Measurements from ENCODE around the gene RITA1. TPM values are rescaled to one million over a fixed set of nuclear protein-coding genes. Genes with fewer than 3 reads are reported as not detected.
"Not testable (repeated sequence)": the region's sequence is repeated elsewhere in the genome, so short reads cannot be mapped to it uniquely, and the experiment has no call there.

RITA1 gene, protein sequence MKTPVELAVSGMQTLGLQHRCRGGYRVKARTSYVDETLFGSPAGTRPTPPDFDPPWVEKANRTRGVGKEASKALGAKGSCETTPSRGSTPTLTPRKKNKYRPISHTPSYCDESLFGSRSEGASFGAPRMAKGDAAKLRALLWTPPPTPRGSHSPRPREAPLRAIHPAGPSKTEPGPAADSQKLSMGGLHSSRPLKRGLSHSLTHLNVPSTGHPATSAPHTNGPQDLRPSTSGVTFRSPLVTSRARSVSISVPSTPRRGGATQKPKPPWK
- 10 to 100 TPM; 14.0 to 16.1 TPM for total RNA-seq

DNA sequence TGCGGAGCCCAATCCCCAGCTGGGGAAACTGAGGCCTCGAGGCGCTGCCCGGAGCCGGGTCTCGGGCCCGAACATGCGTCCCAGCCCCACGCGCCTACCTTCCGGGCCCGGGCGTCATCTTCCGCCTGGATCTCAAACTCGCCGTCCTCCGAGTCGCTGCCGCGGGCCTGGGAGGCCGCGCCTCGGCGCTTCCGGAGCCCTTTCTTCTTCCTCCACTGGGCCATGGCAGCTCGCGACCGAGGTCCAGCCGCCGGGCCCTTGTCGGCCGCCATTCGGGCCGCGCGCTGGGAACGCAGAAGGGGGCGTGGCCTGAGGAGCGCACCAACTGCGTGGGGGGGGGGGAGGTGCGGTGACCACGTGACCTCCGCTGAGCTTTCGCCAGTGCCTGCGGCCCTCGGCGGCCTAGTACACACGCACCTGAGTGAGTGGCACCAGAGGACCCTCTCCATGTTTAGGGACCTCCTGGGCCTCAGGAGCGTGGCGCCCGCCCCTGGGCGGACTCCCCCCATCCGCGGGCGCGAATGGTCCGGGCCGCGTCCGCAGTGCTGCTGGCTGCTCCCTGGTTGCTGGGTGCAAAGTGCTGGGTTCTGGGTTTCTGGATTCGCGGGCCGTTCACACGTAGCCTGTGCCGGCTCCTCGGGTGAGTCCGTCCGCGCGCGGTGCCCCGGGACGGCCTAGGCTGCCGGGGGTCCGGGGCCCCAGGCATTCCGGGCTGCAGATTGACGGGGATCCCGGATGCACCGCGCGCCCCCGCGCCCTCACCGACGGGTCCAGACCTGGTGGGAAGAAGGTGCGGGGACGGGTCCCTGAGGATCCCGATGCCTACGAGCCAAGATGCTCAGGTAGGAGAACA, at the start of gene RITA1, which contains the start of gene DDX54:
RITA1 (plus strand) TSS at position 542 of the 853 bp plus-strand sequence. CDS start 1,026 bp downstream, outside the sequence.
DDX54 (minus strand) TSS at position 299 of the 853 bp plus-strand sequence; CDS start at position 272, 27 bp downstream.
- H3K27ac Mint-ChIP-seq = peak within 1 kb of the TSS; percentile 92
- DNase-seq = peak; percentile 81
- intact Hi-C loops (cut with micrococcal nuclease) = loop anchor here (1.0 kb wide), 4 partner anchors 36 to 173 kb away; partner anchors contain the start of genes PLBD2, SLC8B1 and TPCN1
- CTCF ChIA-PET = interaction anchor here (0.7 to 2.4 kb wide), 8 partner anchors 11 to 47 kb away, joined by 3 to 14 read pairs (median 4); no protein-coding TSS in a partner anchor
- H3K4me1 Mint-ChIP-seq (ENCODE audit: low read depth) = peaks cover 46% of the 10 kb centered on the region
- H3K9me3 Mint-ChIP-seq = no peaks in the 10 kb centered on the region
- peak within 1 kb of the TSS; percentile 97 for H3K4me3 Mint-ChIP-seq
- H3K27me3 Mint-ChIP-seq (ENCODE audit: low read depth) = no peaks in the 10 kb centered on the region
- peaks cover 30% of the 10 kb centered on the region for H3K36me3 Mint-ChIP-seq (ENCODE audit: low read depth)

DNA sequence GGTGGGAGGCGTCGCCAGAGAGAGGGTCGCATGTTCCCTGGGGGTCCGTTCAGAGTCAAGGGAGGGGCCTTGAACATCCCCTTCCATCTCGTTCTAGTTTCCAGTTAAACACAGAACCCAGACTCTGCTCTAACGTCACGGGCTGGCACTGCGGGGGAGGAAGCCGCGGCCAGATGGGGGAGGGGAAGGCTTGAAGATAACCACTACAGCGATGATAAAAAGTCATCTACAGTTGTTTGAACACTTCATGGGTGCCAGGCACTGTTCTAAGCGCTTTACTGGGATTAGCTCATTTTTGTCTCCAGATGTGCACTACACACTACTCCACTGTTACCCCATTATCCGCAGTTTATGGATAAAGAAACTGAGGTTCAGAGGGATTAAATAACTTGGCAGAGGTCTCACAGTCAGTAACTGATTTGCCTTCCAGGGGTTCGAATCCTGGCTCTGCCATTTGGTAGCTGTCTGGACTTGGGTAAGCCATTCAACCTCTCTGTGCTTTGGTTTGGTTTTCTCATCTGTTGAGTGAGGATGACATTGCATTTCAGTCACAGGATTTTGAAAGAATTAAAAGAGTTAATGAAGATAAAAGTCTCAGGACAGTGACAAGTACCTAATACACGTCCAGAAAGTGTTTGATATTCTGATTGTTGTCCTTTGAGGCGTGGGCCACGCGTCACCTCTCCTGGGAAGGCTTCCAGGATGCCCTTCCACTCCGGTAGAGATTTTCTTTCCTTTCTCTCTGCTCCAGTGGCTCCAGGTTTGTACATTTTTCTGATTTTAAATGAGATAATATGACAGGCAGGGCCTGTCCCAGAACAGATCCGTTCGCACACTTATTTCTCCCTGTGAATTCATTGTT, 49.2 kb upstream of the RITA1 start:
- Mint-ChIP-seq H3K9me3 (no peaks in the 10 kb centered on the region), H3K27ac (peak overlapping the region; percentile 73), H3K4me1 (ENCODE audit: low read depth) (peaks cover 18% of the 10 kb centered on the region), H3K27me3 (ENCODE audit: low read depth) (no peaks in the 10 kb centered on the region), H3K4me3 (peak overlapping the region; percentile 70), H3K36me3 (ENCODE audit: low read depth) (no peaks in the 10 kb centered on the region)
- DNase-seq = peak; percentile 90
- CTCF ChIA-PET = interaction anchor here (0.6 to 4.1 kb wide), 4 partner anchors 9 to 29 kb away, joined by 3 to 21 read pairs (median 4); no protein-coding TSS in a partner anchor
- intact Hi-C loops (cut with micrococcal nuclease) = loop anchor here (1.0 kb wide), 1 partner anchor 49 kb away; the partner anchor contains the start of genes DDX54 and RITA1

DNA sequence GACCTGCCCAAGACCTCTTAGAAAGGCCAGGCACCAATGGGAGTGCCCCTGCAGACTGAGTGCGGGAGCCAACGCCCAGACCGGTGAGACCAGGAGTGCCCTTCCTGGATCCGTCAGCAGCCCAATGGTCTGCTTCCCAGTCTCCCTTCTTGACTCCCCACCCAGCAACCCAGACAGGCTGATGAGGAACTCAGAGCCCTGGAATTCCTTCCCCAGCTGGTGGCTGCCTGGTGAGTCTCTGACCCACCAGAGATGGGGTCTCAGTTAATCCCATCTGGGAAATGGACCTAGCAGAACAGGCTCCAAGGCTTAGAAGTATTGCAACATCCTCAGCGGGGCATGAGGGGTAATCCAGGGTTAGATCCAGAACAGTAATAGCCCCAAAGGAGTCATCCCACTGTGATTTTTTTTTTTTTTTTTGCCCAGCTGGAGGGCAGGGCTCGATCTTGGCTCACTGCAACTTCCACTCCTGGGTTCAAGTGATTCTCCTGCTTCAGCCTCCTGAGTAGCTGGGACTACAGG, 48.5 kb upstream of the RITA1 start:
- Mint-ChIP-seq H3K9me3 (no peaks in the 10 kb centered on the region), H3K4me3 (no peak overlapping the region), H3K27ac (no peak overlapping the region), H3K36me3 (ENCODE audit: low read depth) (no peaks in the 10 kb centered on the region), H3K4me1 (ENCODE audit: low read depth) (peaks cover 19% of the 10 kb centered on the region), H3K27me3 (ENCODE audit: low read depth) (no peaks in the 10 kb centered on the region)
- intact Hi-C loops (cut with micrococcal nuclease) = loop anchor here (1.0 kb wide), 1 partner anchor 48 kb away; the partner anchor contains the start of genes DDX54 and RITA1
- CTCF ChIA-PET = interaction anchor here (1.7 kb wide), 1 partner anchor 88 kb away, joined by 7 read pairs; no protein-coding TSS in a partner anchor
- DNase-seq = no peak

DNA sequence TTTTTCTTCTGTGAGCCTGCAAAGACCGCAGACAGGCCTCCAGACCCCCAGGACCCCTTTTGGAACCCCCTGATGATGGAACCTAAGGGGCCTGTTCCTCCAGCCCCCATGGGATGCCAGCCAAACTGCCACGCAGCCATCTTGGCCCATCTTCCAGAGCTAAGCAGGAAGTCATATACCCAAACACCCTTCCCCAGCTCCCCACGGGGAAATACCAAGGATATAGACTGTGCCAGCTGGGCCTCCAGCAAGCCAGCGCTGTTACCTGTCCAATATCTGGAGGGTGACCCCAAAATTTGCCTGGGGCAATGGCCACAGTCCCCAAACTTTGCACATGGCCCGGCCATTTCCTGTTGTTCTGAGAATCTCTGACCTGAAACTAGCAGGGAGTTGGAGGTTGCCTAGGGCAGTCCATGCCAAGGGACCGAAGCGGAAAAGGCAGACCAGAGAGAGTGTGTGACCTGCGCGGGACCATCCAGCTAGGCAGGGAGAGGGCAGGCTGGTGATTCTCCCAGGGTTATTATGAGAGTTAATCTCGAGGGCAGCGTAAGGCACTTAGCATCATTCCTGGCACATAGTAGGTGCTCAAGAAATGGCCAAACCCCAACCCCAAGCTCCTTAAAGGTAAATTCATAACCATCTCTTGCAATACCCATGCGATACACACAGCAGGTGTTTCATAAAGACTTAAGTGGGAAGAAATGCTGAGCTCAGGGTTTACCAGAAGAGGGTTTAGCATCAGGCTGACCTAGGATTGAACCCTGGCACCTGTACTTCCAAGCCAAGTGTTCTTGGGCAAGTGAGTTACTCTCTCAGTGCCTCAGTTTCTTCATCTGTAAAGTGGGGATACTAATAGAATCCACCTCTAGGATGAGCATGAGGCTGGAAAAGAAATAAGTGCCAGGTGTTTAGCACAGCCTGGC, 47.4 kb upstream of the RITA1 start:
- Mint-ChIP-seq H3K4me3 (no peak overlapping the region), H3K9me3 (no peaks in the 10 kb centered on the region), H3K27ac (no peak overlapping the region), H3K27me3 (ENCODE audit: low read depth) (no peaks in the 10 kb centered on the region), H3K4me1 (ENCODE audit: low read depth) (peaks cover 22% of the 10 kb centered on the region), H3K36me3 (ENCODE audit: low read depth) (no peaks in the 10 kb centered on the region)
- no peak for DNase-seq
- intact Hi-C loops (cut with micrococcal nuclease) = no loop called here
- CTCF ChIA-PET = interaction anchor here (0.6 to 1.8 kb wide), 3 partner anchors 36 to 89 kb away, joined by 6 to 11 read pairs (median 7); partner anchors contain the start of genes DDX54 and RITA1

DNA sequence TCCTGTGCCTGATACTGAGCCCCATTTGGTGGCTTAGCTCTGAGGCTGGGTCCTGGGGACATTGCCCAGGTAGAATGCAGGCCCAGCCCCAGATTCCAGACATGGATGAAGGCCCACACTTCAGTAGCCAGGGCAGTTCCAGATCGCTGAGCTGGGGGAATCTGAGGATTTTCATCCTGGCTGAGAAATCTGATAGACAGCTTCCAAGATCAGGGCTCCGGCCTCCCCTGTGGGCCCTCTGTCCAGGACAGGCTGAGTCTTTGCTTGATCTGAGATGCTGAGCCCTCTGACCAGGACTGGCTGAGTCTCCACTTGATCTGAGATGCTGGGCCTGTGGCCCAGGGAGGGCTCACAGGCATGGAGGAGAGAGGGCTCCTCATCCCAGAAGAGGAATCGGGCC, 46.7 kb upstream of the RITA1 start:
- Mint-ChIP-seq H3K4me1 (ENCODE audit: low read depth) (peaks cover 22% of the 10 kb centered on the region), H3K9me3 (no peaks in the 10 kb centered on the region), H3K27me3 (ENCODE audit: low read depth) (no peaks in the 10 kb centered on the region), H3K27ac (no peak overlapping the region), H3K36me3 (ENCODE audit: low read depth) (no peaks in the 10 kb centered on the region), H3K4me3 (no peak overlapping the region)
- CTCF ChIA-PET = interaction anchor here (1.2 to 1.8 kb wide), 4 partner anchors 8 to 89 kb away, joined by 4 to 11 read pairs (median 7); no protein-coding TSS in a partner anchor
- no peak for DNase-seq
- intact Hi-C loops (cut with micrococcal nuclease) = no loop called here

DNA sequence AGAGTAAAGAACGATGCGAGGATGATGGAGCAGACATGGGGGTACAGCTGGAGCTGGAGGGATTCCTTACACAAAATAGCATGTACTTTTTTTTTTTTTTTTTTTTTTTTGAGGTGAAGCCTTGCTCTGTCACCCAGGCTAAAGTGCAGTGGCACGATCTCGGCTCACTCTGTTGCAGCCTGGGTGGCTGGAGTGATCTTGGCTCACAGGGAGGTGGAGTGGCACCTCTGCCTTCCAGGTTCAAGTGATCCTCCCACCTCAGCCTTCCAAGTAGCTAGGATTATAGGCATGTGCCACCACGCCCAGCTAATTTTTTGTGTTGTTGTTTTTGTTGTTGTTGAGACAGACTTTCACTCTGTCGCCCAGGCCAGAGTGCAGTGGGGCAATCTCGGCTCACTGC, 44.8 kb upstream of the RITA1 start:
- Mint-ChIP-seq H3K27ac (no peak overlapping the region), H3K27me3 (ENCODE audit: low read depth) (no peaks in the 10 kb centered on the region), H3K4me3 (no peak overlapping the region), H3K36me3 (ENCODE audit: low read depth) (no peaks in the 10 kb centered on the region), H3K4me1 (ENCODE audit: low read depth) (peaks cover 16% of the 10 kb centered on the region), H3K9me3 (no peaks in the 10 kb centered on the region)
- intact Hi-C loops (cut with micrococcal nuclease) = no loop called here
- DNase-seq = no peak
- CTCF ChIA-PET = no interaction called here

DNA sequence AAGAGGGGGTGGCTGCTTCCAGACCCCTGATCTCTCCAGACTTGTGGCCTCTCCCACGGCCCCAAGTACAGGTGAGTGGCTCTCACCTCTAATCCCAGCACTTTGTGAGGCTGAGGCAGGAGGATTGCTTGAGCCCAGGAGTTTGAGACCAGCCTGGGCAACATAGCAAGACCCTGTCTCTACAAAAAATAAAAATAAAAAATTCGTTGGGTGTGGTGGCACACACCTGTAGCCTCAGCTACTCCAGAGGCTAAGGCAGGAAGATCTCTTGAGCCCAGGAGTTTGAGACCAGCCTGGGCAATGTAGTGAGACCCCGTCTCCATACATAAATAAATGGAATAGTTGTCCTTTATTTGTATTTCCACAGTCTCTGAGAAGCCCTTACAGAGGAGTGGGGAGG, 43.8 kb upstream of the RITA1 start:
- intact Hi-C loops (cut with micrococcal nuclease); DNase-seq; H3K4me3 Mint-ChIP-seq; H3K4me1 Mint-ChIP-seq (ENCODE audit: low read depth); H3K27ac Mint-ChIP-seq; H3K9me3 Mint-ChIP-seq; H3K36me3 Mint-ChIP-seq (ENCODE audit: low read depth); H3K27me3 Mint-ChIP-seq (ENCODE audit: low read depth); CTCF ChIA-PET: not testable (repeated sequence)

DNA sequence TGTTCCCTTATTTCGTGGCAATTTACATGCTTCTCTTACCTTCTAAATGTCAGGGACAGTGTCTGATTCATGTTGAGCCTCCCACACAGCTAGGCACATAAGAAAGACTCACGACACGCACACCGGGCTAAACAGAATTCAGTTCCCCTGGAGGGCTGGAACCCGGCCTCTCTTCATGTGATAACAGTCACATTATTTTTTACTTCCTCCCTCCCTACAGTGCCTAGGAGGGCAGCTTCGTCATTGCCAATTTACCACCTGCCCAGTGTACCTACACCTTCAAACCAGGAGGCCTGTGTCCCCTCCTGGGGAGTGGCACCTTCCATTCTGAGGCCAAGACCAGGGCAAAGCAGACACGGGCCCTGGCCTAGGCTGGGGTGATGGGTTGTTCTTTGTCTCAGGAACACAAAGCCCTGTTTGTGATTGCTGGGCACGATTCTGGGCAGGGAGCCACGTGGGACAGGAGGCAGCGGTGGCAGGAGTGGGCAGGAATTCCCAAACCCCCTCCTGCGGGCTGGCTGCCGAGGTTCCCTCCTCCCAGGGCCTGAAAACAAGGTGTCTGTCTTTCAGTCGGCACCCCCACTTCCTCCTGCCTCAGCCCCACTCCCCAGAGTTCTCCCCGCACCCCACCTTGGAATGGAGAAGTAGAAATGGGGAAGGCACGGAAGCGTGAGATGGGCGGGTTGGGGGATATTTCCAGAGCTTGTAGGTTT, 43.2 kb upstream of the RITA1 start:
- Mint-ChIP-seq H3K27me3 (ENCODE audit: low read depth) (no peaks in the 10 kb centered on the region), H3K4me1 (ENCODE audit: low read depth) (peaks cover 4% of the 10 kb centered on the region), H3K4me3 (no peak overlapping the region), H3K36me3 (ENCODE audit: low read depth) (no peaks in the 10 kb centered on the region), H3K27ac (peak overlapping the region; percentile 41), H3K9me3 (no peaks in the 10 kb centered on the region)
- DNase-seq = peak; percentile 25
- CTCF ChIA-PET = no interaction called here
- intact Hi-C loops (cut with micrococcal nuclease) = no loop called here

DNA sequence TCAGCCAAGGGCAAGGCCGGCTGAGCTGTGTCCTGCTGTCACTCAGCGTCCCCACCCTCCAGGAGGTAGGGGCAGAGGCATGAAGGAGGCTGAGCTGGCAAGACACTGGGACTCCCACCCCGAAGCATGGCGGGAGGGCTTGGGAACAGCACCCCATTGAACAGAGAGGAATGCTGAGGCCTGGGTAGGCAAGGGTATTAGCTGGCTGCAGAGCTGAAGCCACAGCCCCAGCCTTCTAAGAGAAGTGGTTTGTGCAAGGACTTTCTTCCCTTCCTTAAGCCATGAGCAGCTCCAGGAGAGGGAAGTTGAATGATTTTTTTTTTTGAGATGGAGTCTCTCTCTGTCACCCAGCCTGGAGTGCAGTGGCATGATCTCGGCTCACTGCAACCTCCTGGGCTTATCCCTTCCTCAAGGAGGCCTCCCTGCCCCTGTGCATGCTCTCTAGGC, 42.6 kb upstream of the RITA1 start:
- Mint-ChIP-seq H3K9me3 (no peaks in the 10 kb centered on the region), H3K4me3 (no peak overlapping the region), H3K27ac (no peak overlapping the region), H3K36me3 (ENCODE audit: low read depth) (no peaks in the 10 kb centered on the region), H3K27me3 (ENCODE audit: low read depth) (no peaks in the 10 kb centered on the region), H3K4me1 (ENCODE audit: low read depth) (peaks cover 4% of the 10 kb centered on the region)
- intact Hi-C loops (cut with micrococcal nuclease) = no loop called here
- no peak for DNase-seq
- CTCF ChIA-PET = no interaction called here

DNA sequence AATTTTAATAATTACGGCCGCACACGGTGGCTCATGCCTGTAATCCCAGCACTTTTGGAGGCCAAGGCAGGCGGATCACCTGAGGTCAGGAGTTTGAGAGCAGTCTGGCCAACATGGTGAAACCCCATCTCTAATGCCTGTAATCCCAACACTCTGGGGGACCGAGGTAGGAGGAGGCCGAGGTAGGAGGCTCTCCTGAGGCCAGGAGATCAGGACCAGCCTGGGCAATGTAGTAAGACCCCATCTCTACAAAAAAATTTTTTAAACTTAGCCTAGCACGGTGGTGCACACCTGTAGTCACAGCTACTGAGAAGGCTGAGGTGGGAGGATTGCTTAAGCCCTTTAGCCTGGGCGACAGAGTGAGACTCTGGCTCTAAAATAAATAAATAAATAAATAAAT, 41.6 kb upstream of the RITA1 start:
- no peaks in the 10 kb centered on the region for H3K27me3 Mint-ChIP-seq (ENCODE audit: low read depth)
- no peak overlapping the region for H3K4me3 Mint-ChIP-seq
- CTCF ChIA-PET = no interaction called here
- DNase-seq = no peak
- H3K36me3 Mint-ChIP-seq (ENCODE audit: low read depth) = no peaks in the 10 kb centered on the region
- no peaks in the 10 kb centered on the region for H3K9me3 Mint-ChIP-seq
- H3K27ac Mint-ChIP-seq = no peak overlapping the region
- intact Hi-C loops (cut with micrococcal nuclease) = no loop called here
- H3K4me1 Mint-ChIP-seq (ENCODE audit: low read depth) = peaks cover 4% of the 10 kb centered on the region

Measured in activated naive CD4-positive, alpha-beta T cell treated with anti-CD3 and anti-CD28 coated beads for 36 hours (primary cell).